Posterior vena cava (tissue), 2 donors: ENCODE measurements around the gene GRM1. TPM values are rescaled to one million over a fixed set of nuclear protein-coding genes. Genes with fewer than 3 reads are reported as not detected.
"Not testable (repeated sequence)": the region's sequence is repeated elsewhere in the genome, so short reads cannot be mapped to it uniquely, and the experiment has no call there.

Experiments
- DNase-seq: peaks from one replicate; pipeline ENCODE4 v3.0.0-alpha.2; 2020; ENCODE audit warnings: low spot score
- intact Hi-C, 2 donors: fragments of 100-400 bp; cut with DNase I; formaldehyde crosslinking; loops; one replicate each; pipeline versions ENCODE4 v1.14.1 to v1.14.2; 2022 to 2023
- total RNA-seq, 2 donors: library from RNA; stranded (reverse); fragmentation: NEBNext Ultra II Directional; extraction: Animal tissue kit (Norgen Biotek cat#: 25700); gene quantifications; one replicate each; pipeline ENCODE4 v1.2.1, GENCODE V29; 2021
- donor health status: DM: yes; HTN: yes; CAD: no.
- donor health status: DM: yes; HTN: yes; CAD: no.

The GRM1 gene
- total RNA-seq, 2 donors from 2014 or later: 0.05 TPM; not detected in 1

DNA sequence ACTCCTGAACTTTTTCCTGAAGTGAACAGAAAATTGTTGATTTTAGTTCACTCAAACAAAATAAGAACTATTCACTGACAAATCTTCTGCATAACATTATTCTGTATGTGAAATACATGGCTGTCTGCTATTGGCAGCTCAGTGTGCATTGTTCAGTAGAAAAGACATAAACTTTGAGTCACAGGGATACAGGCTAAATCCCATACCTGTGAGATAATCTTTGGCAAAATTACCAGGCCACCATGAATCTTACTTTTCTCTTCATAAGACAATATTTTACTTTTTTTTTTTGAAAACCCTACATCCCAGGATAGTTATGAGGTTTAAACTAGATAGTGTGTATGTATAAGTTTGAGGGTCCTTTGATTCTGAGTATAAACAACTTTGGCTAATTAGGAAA is 224.8 kb downstream of the GRM1 start:
- intact Hi-C loops: no loop called here

DNA sequence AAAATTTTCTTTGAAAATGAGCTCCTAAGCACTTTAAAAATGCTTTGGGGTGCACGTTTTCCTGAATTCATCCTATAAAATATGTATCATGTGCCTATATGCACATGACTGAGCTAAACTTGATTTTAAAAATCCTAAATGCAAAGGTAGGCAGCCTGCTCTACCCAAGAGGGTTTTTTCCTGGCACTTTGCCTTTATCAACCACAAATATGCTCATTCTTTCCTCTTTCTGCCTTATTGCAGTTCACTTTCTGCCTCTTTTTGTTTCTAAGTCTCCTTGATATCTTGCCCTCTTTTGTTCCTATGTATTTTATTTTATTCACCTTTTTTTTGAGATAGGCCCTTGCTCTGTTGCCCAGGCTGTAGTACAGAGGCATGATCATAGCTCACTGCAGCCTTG is 229.3 kb downstream of the GRM1 start:
- intact Hi-C loops: no loop called here
- DNase-seq: no peak

More for the DNA sequence above, 224.8 kb downstream of the GRM1 start:
- DNase-seq: no peak

DNA sequence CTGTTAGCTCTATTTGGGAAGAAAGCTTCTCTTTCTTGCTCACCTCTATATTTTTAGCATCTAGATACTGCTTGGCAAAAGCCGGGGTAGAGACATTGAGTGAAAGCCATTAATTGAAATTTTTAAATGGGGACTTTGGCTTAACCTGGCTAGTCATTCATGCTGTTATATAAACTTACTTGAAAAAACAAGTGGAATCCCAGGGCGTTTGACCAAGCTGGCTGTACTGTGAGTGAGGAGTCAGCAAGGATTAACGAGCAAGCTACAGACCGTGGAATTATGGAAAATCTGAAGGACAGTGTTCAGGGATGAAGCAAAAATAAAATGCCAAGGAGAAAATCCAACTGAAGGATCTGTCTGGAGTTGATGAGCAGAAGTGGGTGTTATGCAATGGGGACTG is 232.0 kb downstream of the GRM1 start:
- no peak for DNase-seq
- intact Hi-C loops: no loop called here

DNA sequence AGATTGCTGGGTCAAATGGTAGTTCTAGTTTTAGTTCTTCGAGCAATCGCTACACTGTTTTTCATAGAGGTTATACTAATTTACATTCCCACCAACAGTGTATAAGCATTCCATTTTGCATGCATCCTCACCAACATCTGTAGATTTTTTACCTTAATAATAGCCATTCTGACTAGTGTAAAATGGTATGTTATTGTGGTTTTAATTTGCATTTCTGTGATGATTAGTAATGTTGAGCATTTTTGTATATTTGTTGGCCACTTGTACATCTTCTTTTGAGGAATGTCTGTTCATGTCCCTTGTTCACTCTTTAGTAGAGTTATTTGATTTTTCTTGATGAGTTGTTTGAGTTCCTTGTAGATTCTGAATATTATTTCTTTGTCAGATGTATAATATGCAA is 236.2 kb downstream of the GRM1 start:
- intact Hi-C loops: no loop called here
- no peak for DNase-seq

DNA sequence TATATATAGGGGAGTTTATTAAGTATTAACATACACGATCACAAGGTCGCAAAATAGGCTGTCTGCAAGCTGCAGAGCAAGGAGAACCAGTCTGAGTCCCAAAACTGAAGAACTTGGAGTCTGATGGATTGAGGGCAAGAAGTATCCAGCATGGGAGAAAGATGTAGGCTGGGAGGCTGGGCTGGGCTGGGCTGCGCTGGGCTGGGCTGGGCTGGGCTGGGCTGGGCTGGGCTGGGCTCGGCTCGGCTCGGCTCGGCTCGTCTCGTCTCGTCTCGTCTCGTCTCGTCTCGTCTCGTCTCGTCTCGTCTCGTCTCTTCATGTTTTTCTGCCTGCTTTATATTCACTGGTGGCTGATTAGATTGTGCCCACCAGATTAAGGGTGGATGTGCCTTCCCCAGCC is 238.6 kb downstream of the GRM1 start:
- intact Hi-C loops: no loop called here

DNA sequence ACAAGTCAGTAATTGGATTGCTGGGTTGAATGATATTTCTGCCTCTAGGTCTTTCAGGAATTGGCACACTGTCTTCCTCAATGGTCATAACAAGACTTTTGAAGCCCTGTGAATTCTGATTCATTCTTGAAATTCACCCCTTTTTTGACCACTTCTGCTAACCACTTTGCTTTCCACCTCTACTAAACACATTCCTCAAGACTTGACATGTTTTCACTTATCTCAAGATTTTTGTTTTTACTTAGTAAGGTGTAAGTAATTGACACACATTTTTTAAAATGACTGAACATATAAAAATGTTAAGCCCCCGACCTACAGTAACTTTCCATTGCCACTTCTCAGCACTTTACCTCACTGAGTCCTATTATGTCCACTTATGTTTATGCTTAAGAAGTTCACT is 239.1 kb downstream of the GRM1 start:
- no peak for DNase-seq
- intact Hi-C loops: no loop called here

More for the DNA sequence above, 238.6 kb downstream of the GRM1 start:
- DNase-seq: no peak

DNA sequence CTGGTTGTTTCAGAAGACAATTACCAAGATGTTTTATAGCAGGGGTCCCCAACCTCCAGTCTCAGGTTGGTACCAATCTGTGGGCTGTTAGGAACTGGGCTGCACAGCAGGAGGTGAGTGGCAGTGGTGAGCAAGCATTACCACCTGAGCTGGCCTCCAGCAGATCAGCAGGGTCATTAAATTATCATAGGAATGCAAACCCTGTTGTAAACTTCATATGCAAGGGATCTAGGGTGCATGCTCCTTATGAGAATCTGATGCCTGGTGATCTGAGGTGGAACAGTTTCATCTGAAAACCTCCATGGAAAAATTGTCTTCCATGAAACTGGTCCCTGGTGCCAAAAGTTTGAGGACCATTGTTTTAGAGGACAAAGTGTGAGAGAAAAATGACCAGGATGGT is 240.6 kb downstream of the GRM1 start:
- intact Hi-C loops: no loop called here
- DNase-seq: no peak

DNA sequence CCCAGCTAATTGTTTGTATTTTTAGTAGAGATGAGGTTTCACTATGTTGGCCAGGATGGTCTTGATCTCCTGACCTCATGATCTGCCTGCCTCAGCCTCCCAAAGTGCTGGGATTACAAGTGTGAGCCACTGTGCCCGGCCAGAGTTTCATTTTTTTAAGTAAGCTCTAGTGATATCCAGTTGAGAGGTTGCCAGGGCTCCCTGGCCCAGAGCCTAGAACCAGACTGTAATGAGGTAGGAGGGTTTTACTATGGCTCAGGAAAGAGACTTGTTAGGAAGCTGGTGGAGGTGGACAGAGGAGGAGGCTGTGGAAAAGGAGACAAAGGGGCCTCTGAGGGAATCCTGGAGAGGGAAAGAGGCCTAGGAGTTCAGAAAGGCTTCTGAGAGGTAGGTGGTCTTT is 242.3 kb downstream of the GRM1 start:
- peak; percentile 73 for DNase-seq
- intact Hi-C loops: not testable (repeated sequence)

DNA sequence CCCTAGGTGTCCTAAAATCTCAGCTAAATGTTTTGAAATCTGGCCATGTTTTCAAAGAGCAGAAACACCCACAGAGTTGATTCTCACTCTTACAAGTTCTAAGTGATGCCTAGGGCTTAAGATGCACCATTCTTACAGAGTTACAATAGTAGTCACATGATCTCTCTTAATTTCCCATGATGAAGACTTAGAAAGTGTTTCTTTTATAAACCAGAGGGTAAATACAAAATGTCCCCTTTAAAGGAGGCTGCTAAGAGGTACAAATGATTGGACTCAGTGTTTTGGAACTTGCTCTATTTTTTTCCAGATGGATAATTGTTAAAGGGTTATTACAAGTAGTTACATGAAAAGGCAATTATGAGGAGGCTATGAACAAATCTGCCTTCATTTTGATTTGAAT is 244.6 kb downstream of the GRM1 start:
- intact Hi-C loops: no loop called here
- no peak for DNase-seq

DNA sequence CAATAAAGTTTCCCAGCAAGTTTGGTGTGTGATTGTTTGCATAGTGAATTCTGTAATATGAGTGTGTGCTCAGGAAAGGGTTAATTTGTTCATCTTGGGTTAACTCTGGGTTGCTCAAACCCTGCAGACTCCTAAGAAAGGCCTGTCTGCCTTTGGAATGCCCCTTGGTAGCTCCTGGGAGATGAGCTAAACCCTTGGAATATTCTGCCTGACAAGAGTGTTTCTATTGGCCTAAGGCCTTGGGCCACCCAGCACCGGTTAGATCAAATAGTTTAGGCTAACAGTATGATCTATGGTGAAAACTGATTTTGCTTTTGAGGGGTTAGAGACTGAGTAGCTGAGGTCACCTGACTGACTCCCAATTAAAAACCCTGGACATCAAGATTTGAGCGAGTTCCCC is 248.3 kb downstream of the GRM1 start:
- DNase-seq: no peak
- intact Hi-C loops: no loop called here

DNA sequence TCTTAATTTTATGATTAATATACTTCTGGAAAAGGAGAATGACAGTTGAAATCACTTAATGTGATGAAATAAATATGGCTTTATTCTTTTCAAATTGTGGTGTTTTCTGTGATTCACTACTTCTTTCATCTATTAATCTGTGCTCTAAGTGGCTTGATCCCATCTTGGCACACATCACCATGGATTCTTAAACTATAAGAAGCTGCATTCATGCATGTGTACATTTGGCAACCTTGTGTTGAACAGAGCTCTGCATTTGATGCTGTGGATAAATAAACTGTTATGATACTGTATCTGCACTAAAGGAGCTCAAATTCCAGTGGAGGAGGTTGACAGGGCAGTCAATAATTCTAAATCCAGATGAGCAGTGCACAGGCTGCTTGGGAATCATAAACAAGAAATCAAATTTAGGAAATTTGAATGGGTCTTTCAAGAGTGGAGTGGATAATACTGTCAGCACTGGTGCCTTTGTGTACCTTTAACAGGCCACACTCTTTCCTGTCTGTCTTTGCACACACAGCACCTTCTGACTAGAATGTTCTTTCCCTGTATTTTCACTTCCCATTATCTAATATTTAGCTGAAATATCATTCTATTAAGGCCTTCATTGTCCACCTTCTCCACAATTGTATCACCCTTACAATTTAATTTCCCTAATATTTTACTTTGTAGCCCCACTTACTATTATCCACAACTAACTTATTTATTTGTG is 252.9 kb downstream of the GRM1 start:
- intact Hi-C loops: no loop called here
- no peak for DNase-seq

DNA sequence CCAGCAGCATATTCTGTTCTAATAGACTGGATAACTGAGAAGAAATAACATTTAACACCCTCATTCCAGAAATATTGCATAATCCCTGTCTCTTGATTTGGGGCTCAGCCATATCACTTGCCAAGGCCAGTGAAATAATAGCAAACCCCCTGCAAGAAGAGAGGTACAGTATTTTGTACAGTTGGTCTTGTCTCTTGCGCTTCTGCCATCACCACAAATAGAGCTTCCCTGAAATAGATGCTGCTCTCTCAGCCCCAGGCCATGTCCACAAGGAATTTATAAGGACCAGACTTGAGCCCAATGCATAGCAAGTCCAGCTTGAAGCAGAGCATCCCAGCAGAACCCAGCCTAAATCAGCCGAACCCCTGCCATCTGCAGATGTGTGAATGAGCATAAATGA is 254.0 kb downstream of the GRM1 start:
- intact Hi-C loops: no loop called here
- DNase-seq: no peak

DNA sequence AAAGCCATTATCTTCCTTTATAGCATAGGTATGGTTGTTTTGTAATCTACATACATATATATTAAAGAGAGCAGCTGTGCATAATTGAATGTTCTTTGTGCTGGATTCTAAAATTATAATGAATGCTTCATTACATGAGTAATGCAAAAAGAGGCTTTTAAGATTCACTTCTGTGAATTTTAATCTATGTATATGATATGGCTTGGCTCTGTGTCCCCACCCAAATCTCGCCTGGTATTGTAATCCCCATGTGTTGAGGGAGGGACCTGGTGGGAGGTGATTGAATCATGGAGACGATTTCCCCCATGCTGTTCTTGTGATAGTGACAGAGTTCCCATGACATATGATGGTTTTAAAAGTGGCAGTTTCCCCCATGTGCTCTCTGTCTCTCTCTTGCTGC is 255.4 kb downstream of the GRM1 start:
- no peak for DNase-seq
- intact Hi-C loops: no loop called here

DNA sequence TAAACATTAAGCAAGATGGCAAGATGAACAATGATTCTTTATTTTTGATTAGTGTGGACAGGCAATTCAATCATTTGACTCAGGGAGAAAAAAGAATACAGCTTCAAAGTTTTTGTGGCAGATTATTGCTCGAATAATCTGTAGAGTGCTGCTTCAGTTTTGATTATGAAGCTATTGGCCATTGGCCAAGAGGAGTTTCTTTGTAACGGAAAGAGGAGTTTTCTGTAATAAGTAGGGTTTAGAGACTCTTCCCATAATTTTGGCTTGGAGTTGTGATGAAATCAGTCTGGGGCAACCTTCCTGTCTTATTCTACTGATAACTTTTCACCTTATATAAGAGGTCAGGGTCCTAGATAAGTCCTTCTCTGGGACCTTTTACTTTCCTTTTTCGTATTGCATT is 258.1 kb downstream of the GRM1 start:
- intact Hi-C loops: no loop called here
- DNase-seq: no peak

DNA sequence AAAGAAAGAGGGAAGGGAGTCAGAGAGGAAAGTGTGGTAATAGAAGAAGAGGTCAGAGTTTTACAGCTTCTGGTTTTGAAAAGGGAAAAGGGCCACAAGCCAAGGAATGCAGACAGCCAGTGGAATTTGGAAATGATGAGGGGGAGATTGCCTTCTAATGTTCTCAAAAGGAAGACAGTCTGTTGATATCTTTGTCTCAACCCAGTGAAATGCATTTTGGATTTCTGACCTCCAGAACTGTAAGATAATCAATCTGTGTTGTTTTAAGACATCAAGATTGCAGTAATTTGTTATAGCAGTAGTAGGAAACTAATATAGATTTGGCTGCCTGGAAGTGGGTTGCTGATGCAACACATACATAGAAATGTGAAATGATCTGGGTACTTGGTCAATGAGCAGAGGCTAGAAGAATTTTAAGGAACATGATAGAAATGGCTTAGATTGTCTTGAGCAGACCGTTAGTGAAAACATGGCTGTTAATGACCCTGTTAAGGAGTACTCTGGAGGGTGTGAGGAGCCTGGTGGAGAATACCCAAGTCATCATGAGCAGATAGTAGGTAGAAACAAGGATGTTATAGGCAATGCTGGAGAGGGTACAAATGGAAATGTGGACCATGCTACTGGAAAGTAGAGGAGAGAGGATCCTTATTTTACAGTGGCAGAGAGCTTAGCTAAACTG is 259.0 kb downstream of the GRM1 start:
- no peak for DNase-seq
- intact Hi-C loops: no loop called here

DNA sequence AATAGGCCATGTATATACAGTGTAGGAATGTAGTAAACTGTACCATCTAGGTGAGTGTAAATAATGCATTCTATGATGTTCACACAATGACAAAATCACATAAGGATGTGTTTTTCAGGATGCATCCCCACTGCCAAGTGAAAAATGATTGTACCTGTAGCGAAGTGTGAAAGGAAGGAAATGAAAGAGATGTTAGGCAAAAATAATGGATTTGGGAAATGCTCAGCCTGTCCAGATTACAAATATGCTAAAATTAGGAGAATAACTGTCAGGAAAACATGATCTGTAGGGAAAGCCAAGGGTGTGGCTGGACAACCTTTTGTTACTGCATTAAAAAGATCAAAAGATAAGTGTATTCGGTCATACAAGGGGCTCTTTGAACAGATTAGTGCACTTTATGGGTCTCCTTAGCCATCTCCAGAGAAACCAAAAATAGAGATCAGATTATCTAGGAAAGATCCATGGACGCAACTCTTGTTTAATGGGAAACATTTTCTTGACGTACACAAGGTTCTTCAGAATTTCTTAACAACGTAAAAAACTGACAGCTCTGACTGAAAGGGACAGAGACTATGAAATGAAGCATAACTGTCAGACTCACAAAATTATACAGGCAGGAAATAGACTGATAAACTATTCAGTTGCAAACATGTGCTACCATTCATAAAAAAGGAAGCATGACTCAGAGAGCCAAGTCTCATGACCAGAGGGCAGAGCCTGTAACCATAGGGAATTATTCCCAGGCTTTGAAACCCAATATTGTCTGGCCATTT is 261.1 kb downstream of the GRM1 start:
- DNase-seq: no peak
- intact Hi-C loops: no loop called here

DNA sequence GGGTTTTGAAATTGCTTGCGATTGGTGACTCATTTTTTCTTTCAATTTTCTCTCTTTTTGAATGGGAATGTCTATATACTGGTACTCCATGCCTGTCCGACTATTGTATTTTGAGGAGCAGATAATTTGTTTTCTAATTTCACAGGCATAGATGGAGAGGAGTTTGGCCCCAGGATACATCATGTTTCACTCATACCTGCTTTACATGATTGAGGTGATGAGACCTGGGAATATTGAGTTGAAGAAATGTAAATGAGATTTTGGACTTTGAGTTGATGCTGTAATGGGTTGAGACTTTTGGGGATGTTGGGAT is 261.7 kb downstream of the GRM1 start:
- intact Hi-C loops: no loop called here
- no peak for DNase-seq

DNA sequence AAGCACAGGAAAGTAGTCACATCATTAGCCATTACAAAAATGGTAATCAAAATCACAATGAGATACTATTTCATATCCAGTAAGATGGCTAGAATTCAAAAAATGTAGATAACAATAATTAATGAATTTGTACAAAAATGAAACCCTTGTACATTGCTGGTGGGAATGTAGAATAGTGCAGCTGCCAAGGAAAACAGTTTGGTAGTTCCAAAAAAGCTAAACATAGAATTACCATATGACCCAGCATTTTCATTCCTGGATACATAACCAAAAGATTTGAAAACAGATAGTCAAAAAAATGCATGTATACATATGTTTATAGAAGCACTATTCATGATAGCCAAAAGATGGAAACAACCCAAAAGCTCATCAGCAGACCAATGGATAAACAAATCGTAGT is 263.6 kb downstream of the GRM1 start:
- DNase-seq: no peak
- intact Hi-C loops: no loop called here

DNA sequence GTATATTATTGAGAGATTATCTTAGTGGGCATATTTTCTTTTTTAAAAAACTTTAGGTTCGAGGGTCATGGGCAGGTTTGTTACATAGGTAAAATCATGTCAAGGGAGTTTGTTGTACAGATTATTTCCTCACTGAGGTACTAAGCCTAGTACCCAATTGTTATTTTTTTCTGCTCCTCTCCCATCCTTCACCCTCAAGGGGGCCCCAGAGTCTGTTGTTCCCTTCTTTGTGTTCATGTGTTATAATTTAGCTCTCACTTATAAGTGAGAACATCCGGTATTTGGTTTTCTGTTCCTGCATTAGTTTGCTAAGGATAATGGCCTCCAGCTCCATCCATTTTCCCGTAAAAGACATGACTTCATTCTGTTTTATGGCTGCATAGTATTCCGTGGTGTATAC is 266.8 kb downstream of the GRM1 start:
- intact Hi-C loops: no loop called here
- no peak for DNase-seq

DNA sequence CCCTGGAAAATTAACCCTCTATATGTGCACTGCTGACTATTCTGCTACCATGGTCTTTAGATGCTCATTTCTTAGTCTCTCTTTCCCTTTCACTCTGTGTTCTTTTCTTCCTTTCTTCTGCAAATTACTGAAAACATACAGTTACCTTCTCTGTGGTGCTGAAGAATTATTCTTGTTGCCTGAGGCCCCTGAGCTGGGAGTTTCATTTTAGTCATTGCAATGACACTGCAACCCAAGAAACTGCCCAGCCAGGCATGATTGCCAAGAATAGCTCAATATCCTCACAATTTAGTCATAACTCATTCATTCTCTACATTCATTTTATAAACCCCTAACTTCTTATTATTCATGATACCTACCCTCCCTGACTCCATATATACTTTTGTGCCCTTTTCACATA is 269.0 kb downstream of the GRM1 start:
- intact Hi-C loops: no loop called here
- DNase-seq: no peak

DNA sequence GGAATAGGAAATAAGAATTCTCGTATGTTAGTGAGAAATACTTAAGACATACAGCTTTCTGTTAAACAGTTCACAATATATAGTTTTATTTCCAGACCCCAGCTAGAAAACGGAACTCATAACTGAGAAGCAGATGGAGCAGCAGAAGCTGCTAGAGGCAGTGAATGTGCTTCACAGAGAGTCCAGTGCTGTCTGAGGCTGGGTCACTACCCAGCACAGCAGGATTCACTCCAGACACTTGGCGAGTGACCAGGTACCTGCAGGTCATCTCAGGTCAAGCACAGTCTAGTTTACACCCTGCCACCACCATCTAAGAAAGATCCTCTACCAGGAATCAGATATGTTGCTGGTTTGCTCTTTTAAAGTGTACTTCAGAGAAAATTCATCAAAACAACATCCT is 271.7 kb downstream of the GRM1 start:
- no peak for DNase-seq
- intact Hi-C loops: no loop called here
